ENCODE data around the gene NDUFB2.
"Not testable (repeated sequence)": the region's sequence is repeated elsewhere in the genome, so short reads cannot be mapped to it uniquely, and the experiment has no call there.

Gene NDUFB2

GRCh38 chr7:140696680-140697446 is at the start of gene NDUFB2:
NDUFB2 (plus strand) TSS chr7:140696708; CDS start chr7:140696745, 37 bp downstream.
- peak; percentile 56 for DNase-seq

- DNase-seq: peak; percentile 41
Observed at GRCh38 chr7:140646931-140647647, 49.4 kb upstream of the NDUFB2 start.

GRCh38 chr7:140649556-140650205 is 46.8 kb upstream of the NDUFB2 start:
- DNase-seq: no peak

- no peak for DNase-seq
Observed at GRCh38 chr7:140650367-140650766, 46.1 kb upstream of the NDUFB2 start.

GRCh38 chr7:140653319-140654108 is 43.0 kb upstream of the NDUFB2 start:
- peak; percentile 11 for DNase-seq

- no peak for DNase-seq
Observed at GRCh38 chr7:140654109-140654387, 42.5 kb upstream of the NDUFB2 start.

- no peak for DNase-seq
Observed at GRCh38 chr7:140654661-140655060, 41.8 kb upstream of the NDUFB2 start.

- no peak for DNase-seq
Observed at GRCh38 chr7:140655511-140656408, 40.7 kb upstream of the NDUFB2 start.

- peak; percentile 53 for DNase-seq
Observed at GRCh38 chr7:140656548-140657515, 39.7 kb upstream of the NDUFB2 start.

- DNase-seq: no peak
Observed at GRCh38 chr7:140657891-140658290, 38.6 kb upstream of the NDUFB2 start.

GRCh38 chr7:140659856-140660255 is 36.7 kb upstream of the NDUFB2 start:
- DNase-seq: no peak

- DNase-seq: no peak
Observed at GRCh38 chr7:140661124-140661523, 35.4 kb upstream of the NDUFB2 start.

GRCh38 chr7:140662938-140663337 is 33.6 kb upstream of the NDUFB2 start:
- DNase-seq: not testable (repeated sequence)

- DNase-seq: no peak
Observed at GRCh38 chr7:140667476-140667875, 29.0 kb upstream of the NDUFB2 start.

GRCh38 chr7:140668641-140669040 is 27.9 kb upstream of the NDUFB2 start:
- no peak for DNase-seq

- no peak for DNase-seq
Observed at GRCh38 chr7:140669352-140669751, 27.2 kb upstream of the NDUFB2 start.

- not testable (repeated sequence) for DNase-seq
Observed at GRCh38 chr7:140669862-140670261, 26.6 kb upstream of the NDUFB2 start.

GRCh38 chr7:140670343-140670935 is 26.1 kb upstream of the NDUFB2 start:
- no peak for DNase-seq

- no peak for DNase-seq
Observed at GRCh38 chr7:140671966-140672365, 24.5 kb upstream of the NDUFB2 start.

- peak; percentile 56 for DNase-seq
Observed at GRCh38 chr7:140672382-140673062, 24.0 kb upstream of the NDUFB2 start, which contains the start of gene ADCK2. ADCK2 (plus strand) TSS chr7:140672945; CDS start chr7:140673331, 386 bp downstream.
